Thyroid gland (tissue), 4 donors: ENCODE results near the gene GLYATL3. TPM values are rescaled to one million over a fixed set of nuclear protein-coding genes. Genes with fewer than 3 reads are reported as not detected.

ENCODE experiments used
- DNase-seq, 2 donors: peaks; one replicate each; pipeline ENCODE4 v3.0.0-alpha.2; 2019
- H3K27ac ChIP-seq, 3 donors: fragments of 200-600 bp; sonication (generic); 1 replicate in 2 of 3; 2 replicates in 1 of 3; pipeline ENCODE4 v1.5.1; 2016 to 2019; ENCODE audit warnings: mild to moderate bottlenecking in 1 of 3, moderate library complexity in 1 of 3
- H3K27me3 ChIP-seq: fragments of 200-600 bp; sonication (generic); one replicate; pipeline ENCODE4 v1.5.1; 2019
- H3K36me3 ChIP-seq, 2 donors: fragments of 200-600 bp; sonication (generic); one replicate each; pipeline ENCODE4 v1.5.1; 2016 to 2019
- H3K4me1 ChIP-seq, 2 donors: fragments of 200-600 bp; sonication (generic); one replicate each; pipeline ENCODE4 v1.5.1; 2017 to 2019
- H3K4me3 ChIP-seq, 3 donors: fragments of 200-600 bp; sonication (generic); replicated peaks in 1 of 3; 1 replicate in 2 of 3; 2 replicates in 1 of 3; pipeline ENCODE4 v1.5.1; 2016; ENCODE audit warnings: mild to moderate bottlenecking in 1 of 3
- H3K9me3 ChIP-seq: fragments of 200-600 bp; sonication (generic); one replicate; pipeline ENCODE4 v1.5.1; 2017
- POLR2A ChIP-seq, 2 donors: fragments of 450-650 bp; IDR thresholded peaks; one replicate each; pipeline ENCODE4 v1.6.1; 2017; ENCODE audit warnings: antibody characterized with exemption in 2 of 2, mild to moderate bottlenecking in 2 of 2, moderate library complexity in 1 of 2
- WGBS, 2 donors: methylation state at CpG; one replicate each; pipeline ENCODE4 v1.1.5; 2017; 5-methylcytosine and 5-hydroxymethylcytosine counted together
- intact Hi-C: fragments of 100-400 bp; cut with DNase I; formaldehyde crosslinking; loops from one replicate; pipeline ENCODE4 v1.15.1; 2023
- total RNA-seq, 4 donors: library from RNA; depleted of rRNA; stranded (reverse); fragments of >200 nt; gene quantifications; one replicate each; pipeline ENCODE4 v1.2.3, GENCODE V29; 2016
- TF ChIP-seq, protein P1 (sequence below), 6 experiments: fragments of 200-600 bp in 3 of 6; fragments of 450-650 bp in 3 of 6; sonication (generic) in 3 of 6; IDR thresholded peaks; one replicate each; pipeline ENCODE4 v1.5.1; 2016 to 2019; ENCODE audit warnings: antibody characterized with exemption in 6 of 6, mild to moderate bottlenecking in 2 of 6, inconsistent platforms in 1 of 6, moderate library complexity in 1 of 6

GLYATL3 gene
- total RNA-seq, 4 donors from 2014 or later, result not detected

DNA sequence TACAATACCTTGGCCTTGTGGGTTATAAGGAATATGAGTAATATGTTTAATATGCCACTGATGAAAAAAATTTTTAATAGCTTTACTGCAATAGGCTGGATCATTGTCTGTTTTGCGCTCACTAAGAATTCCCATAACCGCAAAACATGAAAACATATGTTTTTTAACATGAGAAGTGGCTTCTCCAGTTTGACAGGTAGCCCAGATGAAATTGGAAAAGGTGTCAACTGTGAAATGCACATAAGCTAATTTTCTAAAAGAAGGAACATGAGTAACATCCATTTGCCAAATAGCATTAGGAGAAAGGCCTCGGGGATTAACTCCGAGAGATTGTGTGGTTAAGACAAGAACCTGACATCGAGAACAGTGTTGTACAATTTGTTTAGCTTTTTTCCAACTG lies 4.9 kb downstream of the GLYATL3 start:
- WGBS, 2 donors, result 83 to 90% methylated on average over 5 of the region's 5 CpGs
- intact Hi-C loops, result no loop called here
- no peak for DNase-seq

DNA sequence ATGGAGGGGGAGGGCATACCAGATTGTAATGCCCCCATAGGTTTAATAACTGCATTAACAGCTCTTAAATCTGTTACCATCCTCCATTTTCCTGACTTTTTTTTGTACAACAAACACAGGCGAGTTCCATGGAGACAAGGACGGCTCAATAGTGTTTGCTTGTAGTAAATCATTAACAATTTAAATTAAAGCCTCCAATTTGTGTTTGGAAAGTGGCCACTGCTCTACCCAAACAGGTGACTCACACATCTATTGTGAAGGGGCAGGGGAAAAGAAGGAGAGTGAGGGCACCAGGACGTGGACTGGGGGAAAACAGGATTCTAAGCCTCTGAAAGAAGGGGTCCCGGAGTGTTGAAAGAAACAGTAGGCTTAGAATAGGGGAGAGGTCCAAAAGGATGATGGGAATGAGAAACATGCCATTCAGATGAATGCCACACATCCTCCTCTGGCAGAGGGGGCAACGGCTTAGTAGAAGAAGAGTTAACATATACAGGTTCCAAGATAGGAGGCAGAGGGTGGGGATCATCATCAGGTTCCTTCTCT lies 6.9 kb downstream of the GLYATL3 start:
- no peaks in the 10 kb centered on the region for H3K27me3 ChIP-seq
- no peak for DNase-seq
- 78 to 83% methylated on average over 5 of the region's 5 CpGs for WGBS, 2 donors
- H3K9me3 ChIP-seq, result no peaks in the 10 kb centered on the region
- no peak overlapping the region for H3K4me3 ChIP-seq
- no peaks in the 10 kb centered on the region for H3K4me1 ChIP-seq
- no peaks in the 10 kb centered on the region for H3K36me3 ChIP-seq
- intact Hi-C loops, result no loop called here
- TF ChIP-seq, protein P1, sequence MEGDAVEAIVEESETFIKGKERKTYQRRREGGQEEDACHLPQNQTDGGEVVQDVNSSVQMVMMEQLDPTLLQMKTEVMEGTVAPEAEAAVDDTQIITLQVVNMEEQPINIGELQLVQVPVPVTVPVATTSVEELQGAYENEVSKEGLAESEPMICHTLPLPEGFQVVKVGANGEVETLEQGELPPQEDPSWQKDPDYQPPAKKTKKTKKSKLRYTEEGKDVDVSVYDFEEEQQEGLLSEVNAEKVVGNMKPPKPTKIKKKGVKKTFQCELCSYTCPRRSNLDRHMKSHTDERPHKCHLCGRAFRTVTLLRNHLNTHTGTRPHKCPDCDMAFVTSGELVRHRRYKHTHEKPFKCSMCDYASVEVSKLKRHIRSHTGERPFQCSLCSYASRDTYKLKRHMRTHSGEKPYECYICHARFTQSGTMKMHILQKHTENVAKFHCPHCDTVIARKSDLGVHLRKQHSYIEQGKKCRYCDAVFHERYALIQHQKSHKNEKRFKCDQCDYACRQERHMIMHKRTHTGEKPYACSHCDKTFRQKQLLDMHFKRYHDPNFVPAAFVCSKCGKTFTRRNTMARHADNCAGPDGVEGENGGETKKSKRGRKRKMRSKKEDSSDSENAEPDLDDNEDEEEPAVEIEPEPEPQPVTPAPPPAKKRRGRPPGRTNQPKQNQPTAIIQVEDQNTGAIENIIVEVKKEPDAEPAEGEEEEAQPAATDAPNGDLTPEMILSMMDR (IDR thresholded peaks at IDR 0.05), result no peak
- TF ChIP-seq POLR2A (IDR thresholded peaks at IDR 0.05), result no peak
- no peak overlapping the region for H3K27ac ChIP-seq

More for the DNA sequence above, 4.9 kb downstream of the GLYATL3 start:
- H3K36me3 ChIP-seq, result no peaks in the 10 kb centered on the region
- H3K27me3 ChIP-seq, result no peaks in the 10 kb centered on the region
- no peaks in the 10 kb centered on the region for H3K9me3 ChIP-seq
- no peak overlapping the region for H3K27ac ChIP-seq
- TF ChIP-seq, protein P1 (IDR thresholded peaks at IDR 0.05), result no peak
- TF ChIP-seq POLR2A (IDR thresholded peaks at IDR 0.05), result no peak
- no peaks in the 10 kb centered on the region for H3K4me1 ChIP-seq
- no peak overlapping the region for H3K4me3 ChIP-seq

DNA sequence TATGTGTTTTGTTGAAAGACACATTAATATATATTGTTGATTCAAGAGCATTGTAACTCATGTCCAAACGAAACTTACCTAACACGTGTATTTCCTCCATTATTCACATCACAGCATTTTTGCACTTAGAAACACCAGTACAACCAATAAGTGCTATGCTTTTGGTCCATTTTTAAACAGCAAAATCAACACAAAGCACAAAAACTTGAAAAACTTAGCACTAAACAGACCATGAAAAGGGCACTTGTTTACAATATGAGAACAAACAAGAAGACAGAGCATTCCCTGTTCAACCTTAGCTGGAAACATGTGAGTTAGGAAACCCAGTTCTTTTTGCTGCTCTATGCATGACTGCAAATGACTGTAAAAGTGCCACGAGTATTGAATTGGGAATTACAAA lies 9.6 kb downstream of the GLYATL3 start:
- H3K4me3 ChIP-seq, result no peak overlapping the region
- H3K4me1 ChIP-seq, result no peaks in the 10 kb centered on the region
- intact Hi-C loops, result no loop called here
- H3K36me3 ChIP-seq, result no peaks in the 10 kb centered on the region
- no peak for DNase-seq
- no peaks in the 10 kb centered on the region for H3K9me3 ChIP-seq
- H3K27ac ChIP-seq, result no peak overlapping the region
- TF ChIP-seq POLR2A (IDR thresholded peaks at IDR 0.05), result no peak
- TF ChIP-seq, protein P1 (IDR thresholded peaks at IDR 0.05), result no peak
- 76 to 85% methylated on average over 3 of the region's 3 CpGs for WGBS, 2 donors
- H3K27me3 ChIP-seq, result no peaks in the 10 kb centered on the region

DNA sequence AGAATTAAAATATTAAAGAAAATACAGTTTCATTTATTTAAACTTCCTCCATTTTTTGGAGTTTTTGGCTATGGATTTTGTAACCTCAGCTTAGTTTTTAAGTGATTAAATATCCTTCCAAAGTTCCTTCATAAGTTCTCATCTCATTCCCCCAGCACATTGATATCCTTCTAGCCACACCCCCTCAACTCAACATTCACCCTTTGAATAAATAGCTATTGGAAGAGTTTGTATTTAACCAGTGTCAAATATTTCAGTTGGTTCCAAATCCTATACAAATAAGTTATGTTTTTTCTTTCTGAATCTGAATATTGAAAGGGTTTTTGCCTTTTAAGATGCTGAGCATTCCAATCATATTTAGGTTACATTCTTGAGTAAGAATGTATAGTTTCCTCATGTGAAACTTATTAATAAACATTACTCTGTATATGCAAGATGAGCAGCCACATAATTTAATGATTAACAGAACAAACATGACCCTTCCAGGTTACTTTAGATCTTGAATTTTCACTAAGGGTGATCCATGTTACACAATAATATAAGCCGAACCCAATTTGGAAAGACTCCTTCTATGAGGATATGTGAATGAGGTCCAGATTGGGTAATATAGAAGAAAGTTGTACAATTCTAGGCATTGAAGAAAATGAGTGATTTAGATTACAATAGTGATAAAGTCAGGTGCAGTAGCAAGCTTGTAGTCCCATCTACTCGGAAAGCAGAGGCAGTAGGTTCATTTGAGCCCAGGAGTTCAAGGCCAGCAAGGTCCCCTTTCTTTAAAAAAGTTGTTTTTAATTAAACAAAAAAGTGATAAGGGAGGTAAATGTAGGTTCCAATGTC lies 13.6 kb downstream of the GLYATL3 start:
- Histone ChIP-seq H3K9me3 (no peaks in the 10 kb centered on the region), H3K27ac (no peak overlapping the region), H3K27me3 (no peaks in the 10 kb centered on the region), H3K4me3 (no peak overlapping the region), H3K4me1 (no peaks in the 10 kb centered on the region), H3K36me3 (no peaks in the 10 kb centered on the region)
- WGBS, 2 donors, result 76 to 79% methylated on average over 2 of the region's 2 CpGs
- no peak for DNase-seq
- intact Hi-C loops, result no loop called here
- no peak for TF ChIP-seq POLR2A (IDR thresholded peaks at IDR 0.05)
- TF ChIP-seq, protein P1 (IDR thresholded peaks at IDR 0.05), result no peak
